ENCODE measurements around the gene MGLL.

MGLL gene

GRCh38 chr3:127644641-127645370 lies 177.5 kb downstream of the MGLL start:
- no peaks in the 10 kb centered on the region for H3K9me3 ChIP-seq (ENCODE audit: control insufficient read depth, low read length)
- no peak for TF ChIP-seq CTCF (IDR thresholded peaks at IDR 0.05)

GRCh38 chr3:127640042-127640355 lies 182.3 kb downstream of the MGLL start:
- no peak overlapping the region for H3K9ac ChIP-seq
- H2AFZ ChIP-seq, result no peak overlapping the region
- no peaks in the 10 kb centered on the region for H3K9me3 ChIP-seq (ENCODE audit: control insufficient read depth, low read length)
- H3K4me2 ChIP-seq (ENCODE audit: low read length), result no peak overlapping the region
- H3K36me3 ChIP-seq (ENCODE audit: control insufficient read depth, insufficient read depth, low read length), result no peaks in the 10 kb centered on the region
- H3K79me2 ChIP-seq, result no peaks in the 10 kb centered on the region
- H3K27ac ChIP-seq, result no peak overlapping the region
- H3K4me1 ChIP-seq, result no peaks in the 10 kb centered on the region
- no peak for TF ChIP-seq CTCF (IDR thresholded peaks at IDR 0.05)
- no peaks in the 10 kb centered on the region for H3K27me3 ChIP-seq (ENCODE audit: control insufficient read depth, insufficient read depth, low read length)
- H3K4me3 ChIP-seq (ENCODE audit: low read depth, low read length), result no peak overlapping the region

More at GRCh38 chr3:127644641-127645370, 177.5 kb downstream of the MGLL start:
- Histone ChIP-seq H3K4me1 (no peaks in the 10 kb centered on the region), H3K4me2 (ENCODE audit: low read length) (no peak overlapping the region), H3K27ac (no peak overlapping the region), H3K27me3 (ENCODE audit: control insufficient read depth, insufficient read depth, low read length) (no peaks in the 10 kb centered on the region), H3K36me3 (ENCODE audit: control insufficient read depth, insufficient read depth, low read length) (no peaks in the 10 kb centered on the region), H2AFZ (no peak overlapping the region), H3K79me2 (no peaks in the 10 kb centered on the region), H3K9ac (no peak overlapping the region), H3K4me3 (ENCODE audit: low read depth, low read length) (no peak overlapping the region)

GRCh38 chr3:127639173-127640041 lies 182.9 kb downstream of the MGLL start:
- no peak for TF ChIP-seq CTCF (IDR thresholded peaks at IDR 0.05)

More at GRCh38 chr3:127639173-127640041, 182.9 kb downstream of the MGLL start:
- Histone ChIP-seq H3K4me1 (no peaks in the 10 kb centered on the region), H3K79me2 (no peaks in the 10 kb centered on the region), H3K4me2 (ENCODE audit: low read length) (no peak overlapping the region), H3K9ac (no peak overlapping the region), H3K9me3 (ENCODE audit: control insufficient read depth, low read length) (no peaks in the 10 kb centered on the region), H3K27me3 (ENCODE audit: control insufficient read depth, insufficient read depth, low read length) (no peaks in the 10 kb centered on the region), H3K36me3 (ENCODE audit: control insufficient read depth, insufficient read depth, low read length) (no peaks in the 10 kb centered on the region), H3K4me3 (ENCODE audit: low read depth, low read length) (no peak overlapping the region), H3K27ac (no peak overlapping the region), H2AFZ (no peak overlapping the region)
